ENCODE data around the gene RPS6KA3. TPM values are rescaled to one million over a fixed set of nuclear protein-coding genes. Genes with fewer than 3 reads are reported as not detected.

Gene RPS6KA3
- total RNA-seq, 1 experiment from 2014 or later: 35.5 TPM

DNA sequence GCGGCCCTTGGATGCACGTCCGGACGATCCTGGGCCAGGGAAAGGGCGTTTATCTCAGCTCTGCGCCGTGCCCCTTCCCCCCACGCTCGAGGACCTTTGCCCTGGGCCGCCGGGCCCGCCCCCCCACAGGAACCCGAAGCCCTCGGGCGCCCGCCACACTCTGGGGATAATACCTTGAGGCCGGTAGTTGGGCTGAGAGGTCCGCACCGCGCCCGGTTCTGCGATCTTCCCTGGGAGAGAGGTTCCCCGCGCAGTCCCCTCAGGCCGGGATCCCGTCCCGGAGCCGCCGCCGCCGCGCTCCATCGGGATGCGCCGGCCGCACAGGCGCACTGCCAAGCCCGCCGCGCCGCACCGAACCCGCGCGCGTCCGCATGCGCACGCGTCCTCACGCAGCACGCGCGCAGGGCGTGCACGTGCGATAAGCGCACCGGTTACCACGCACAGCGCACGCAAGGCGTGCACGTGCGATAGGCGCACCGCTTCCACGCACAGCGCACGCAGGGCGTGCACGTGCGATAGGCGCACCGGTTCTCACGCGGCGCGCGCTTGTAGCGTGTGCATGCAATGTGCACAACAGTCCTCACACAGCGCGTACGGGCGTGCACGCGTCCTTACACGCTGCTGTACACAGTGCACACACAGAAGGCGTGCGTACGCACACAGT, 150.0 kb downstream of the RPS6KA3 start, which contains the start of gene MAP7D2:
MAP7D2 (minus strand) TSS at position 331 of the 664 bp plus-strand sequence; CDS start at position 303, 28 bp downstream.
- TF ChIP-seq, protein P1, sequence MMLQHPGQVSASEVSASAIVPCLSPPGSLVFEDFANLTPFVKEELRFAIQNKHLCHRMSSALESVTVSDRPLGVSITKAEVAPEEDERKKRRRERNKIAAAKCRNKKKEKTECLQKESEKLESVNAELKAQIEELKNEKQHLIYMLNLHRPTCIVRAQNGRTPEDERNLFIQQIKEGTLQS (IDR thresholded peaks at IDR 0.05): no peak
- TF ChIP-seq EZH2phosphoT487 (IDR thresholded peaks at IDR 0.05; ENCODE audit: borderline replicate concordance) (no peak), CBX3 (IDR thresholded peaks at IDR 0.05; ENCODE audit: low read depth) (no peak), POLR2A (IDR thresholded peaks at IDR 0.05; ENCODE audit: borderline replicate concordance, extremely low read depth, insufficient read depth, insufficient read length) (no peak), EGR1 (IDR thresholded peaks at IDR 0.05; ENCODE audit: low read depth) (no peak), ELF1 (IDR thresholded peaks at IDR 0.05; ENCODE audit: borderline replicate concordance, low read depth) (no peak), SRF (IDR thresholded peaks at IDR 0.05; ENCODE audit: low read depth) (no peak)
- TF ChIP-seq, protein P2, sequence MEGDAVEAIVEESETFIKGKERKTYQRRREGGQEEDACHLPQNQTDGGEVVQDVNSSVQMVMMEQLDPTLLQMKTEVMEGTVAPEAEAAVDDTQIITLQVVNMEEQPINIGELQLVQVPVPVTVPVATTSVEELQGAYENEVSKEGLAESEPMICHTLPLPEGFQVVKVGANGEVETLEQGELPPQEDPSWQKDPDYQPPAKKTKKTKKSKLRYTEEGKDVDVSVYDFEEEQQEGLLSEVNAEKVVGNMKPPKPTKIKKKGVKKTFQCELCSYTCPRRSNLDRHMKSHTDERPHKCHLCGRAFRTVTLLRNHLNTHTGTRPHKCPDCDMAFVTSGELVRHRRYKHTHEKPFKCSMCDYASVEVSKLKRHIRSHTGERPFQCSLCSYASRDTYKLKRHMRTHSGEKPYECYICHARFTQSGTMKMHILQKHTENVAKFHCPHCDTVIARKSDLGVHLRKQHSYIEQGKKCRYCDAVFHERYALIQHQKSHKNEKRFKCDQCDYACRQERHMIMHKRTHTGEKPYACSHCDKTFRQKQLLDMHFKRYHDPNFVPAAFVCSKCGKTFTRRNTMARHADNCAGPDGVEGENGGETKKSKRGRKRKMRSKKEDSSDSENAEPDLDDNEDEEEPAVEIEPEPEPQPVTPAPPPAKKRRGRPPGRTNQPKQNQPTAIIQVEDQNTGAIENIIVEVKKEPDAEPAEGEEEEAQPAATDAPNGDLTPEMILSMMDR (IDR thresholded peaks at IDR 0.05 in 2 of 3, conservative IDR thresholded peaks at IDR 0.05 in 1 of 3; ENCODE audit: borderline replicate concordance in 1 of 3, insufficient read depth in 1 of 3, low read depth in 2 of 3, low read length in 2 of 3): no peak
- intact Hi-C loops (cut with micrococcal nuclease): no loop called here
- no peak within 1 kb of the TSS for H3K9ac ChIP-seq (ENCODE audit: low read length)
- no peaks in the 10 kb centered on the region for H3K9me2 ChIP-seq (ENCODE audit: insufficient read depth)
- H3K27me3 ChIP-seq (ENCODE audit: insufficient read depth, low read length): no peaks in the 10 kb centered on the region
- ATAC-seq (no peak), DNase-seq (ENCODE audit: low read depth, low spot score) (no peak)
- no peak within 1 kb of the TSS for H3K4me2 ChIP-seq (ENCODE audit: low read length)
- peaks cover 0 to 8% of the 10 kb centered on the region in 2 experiments; a peak in 3 of 4 replicates for H3K4me1 ChIP-seq (ENCODE audit: control insufficient read depth in 1 of 2, insufficient read depth in 2 of 2, low read length in 2 of 2)
- H4K20me1 ChIP-seq (ENCODE audit: insufficient read depth): no peaks in the 10 kb centered on the region
- H3K79me2 ChIP-seq (ENCODE audit: insufficient read depth, low read length): no peaks in the 10 kb centered on the region
- ChIA-PET POLR2A (no interaction called here), RAD21 (ENCODE audit: low non-redundant PET in 1 of 2, low total read pairs in 2 of 2, uncharacterized antibody in 2 of 2, unreplicated experiment in 2 of 2) (no interaction called here), CTCF (no interaction called here)
- no peaks in the 10 kb centered on the region for H3K36me3 ChIP-seq (ENCODE audit: control insufficient read depth in 1 of 2, insufficient read depth in 2 of 2, low read length in 2 of 2)
- H3K27ac ChIP-seq (ENCODE audit: low read depth, low read length): no peak within 1 kb of the TSS
- H3K4me3 ChIP-seq (replicated peaks in 1 of 2; ENCODE audit: low read depth in 1 of 2, low read length in 2 of 2): no peak within 1 kb of the TSS
- no peaks in the 10 kb centered on the region for H3K9me3 ChIP-seq (ENCODE audit: control insufficient read depth in 1 of 2, insufficient read depth in 1 of 2, low read depth in 1 of 2, low read length in 2 of 2)
- H2AFZ ChIP-seq (ENCODE audit: low read depth, low read length, poor library complexity, severe bottlenecking): no peak within 1 kb of the TSS
- BruUV-seq (replicated peaks): no TSS peak

All from HCT116 (cell line).